H9 (cell line): ENCODE measurements around the gene AP4E1. TPM values are rescaled to one million over a fixed set of nuclear protein-coding genes. Genes with fewer than 3 reads are reported as not detected.

Experiments
- DNase-seq: peaks from one replicate; pipeline ENCODE4 v3.0.0-alpha.2; 2017
- H2AFZ ChIP-seq: one replicate; pipeline ENCODE4 v1.6.1; 2013; ENCODE audit warnings: mild to moderate bottlenecking, low read length, control low read depth, moderate library complexity
- H2AK5ac ChIP-seq: 2 replicates; pipeline ENCODE4 v1.6.1; 2013; ENCODE audit warnings: low read length, control low read depth, mixed read lengths; ENCODE audit not compliant: insufficient read length
- H2BK120ac ChIP-seq: one replicate; pipeline ENCODE4 v1.6.1; 2013; ENCODE audit warnings: low read depth, mild to moderate bottlenecking, low read length, control low read depth, inconsistent platforms; ENCODE audit not compliant: poor library complexity, severe bottlenecking
- H2BK12ac ChIP-seq: 2 replicates; pipeline ENCODE4 v1.6.1; 2013; ENCODE audit warnings: low read length, control low read depth, mixed read lengths, low read depth; ENCODE audit not compliant: insufficient read length
- H2BK15ac ChIP-seq: 2 replicates; pipeline ENCODE4 v1.6.1; 2013; ENCODE audit warnings: low read depth, low read length, control low read depth
- H2BK20ac ChIP-seq: one replicate; pipeline ENCODE4 v1.6.1; 2013; ENCODE audit warnings: low read depth, mild to moderate bottlenecking, low read length, control low read depth, inconsistent platforms; ENCODE audit not compliant: poor library complexity, severe bottlenecking
- H2BK5ac ChIP-seq: 2 replicates; pipeline ENCODE4 v1.6.1; 2013; ENCODE audit warnings: low read length, control low read depth, mixed read lengths; ENCODE audit not compliant: insufficient read length
- H3K14ac ChIP-seq: 2 replicates; pipeline ENCODE4 v1.6.1; 2013; ENCODE audit warnings: low read length, control low read depth; ENCODE audit not compliant: insufficient read depth
- H3K18ac ChIP-seq: 2 replicates; pipeline ENCODE4 v1.6.1; 2013; ENCODE audit warnings: low read depth, mild to moderate bottlenecking, mixed read lengths, low read length, control low read depth; ENCODE audit not compliant: insufficient read length
- H3K23ac ChIP-seq: 2 replicates; pipeline ENCODE4 v1.6.1; 2013; ENCODE audit warnings: low read length, control low read depth, mixed read lengths, low read depth; ENCODE audit not compliant: insufficient read length
- H3K23me2 ChIP-seq: 2 replicates; pipeline ENCODE4 v1.6.1; 2013; ENCODE audit warnings: low read depth, mild to moderate bottlenecking, mixed read lengths, low read length, control low read depth; ENCODE audit not compliant: insufficient read length, poor library complexity, severe bottlenecking
- H3K27ac ChIP-seq: 2 replicates; pipeline ENCODE4 v1.5.1; 2013; ENCODE audit warnings: low read length, control low read depth, mixed read lengths, low read depth; ENCODE audit not compliant: insufficient read length
- H3K27me3 ChIP-seq: 2 replicates; pipeline ENCODE4 v1.6.1; 2013; ENCODE audit warnings: low read length, control low read depth, inconsistent platforms; ENCODE audit not compliant: insufficient read depth
- H3K4ac ChIP-seq: 2 replicates; pipeline ENCODE4 v1.6.1; 2013; ENCODE audit warnings: low read depth, mild to moderate bottlenecking, control low read depth, inconsistent platforms, low read length, moderate library complexity
- H3K4me1 ChIP-seq: 2 replicates; pipeline ENCODE4 v1.6.1; 2013; ENCODE audit warnings: low read length, control low read depth, inconsistent platforms; ENCODE audit not compliant: insufficient read depth
- H3K4me2 ChIP-seq: 2 replicates; pipeline ENCODE4 v1.6.1; 2013; ENCODE audit warnings: low read length, control low read depth, mixed read lengths; ENCODE audit not compliant: insufficient read length, insufficient read depth
- H3K56ac ChIP-seq: 2 replicates; pipeline ENCODE4 v1.6.1; 2013; ENCODE audit warnings: low read depth, mild to moderate bottlenecking, mixed read lengths, low read length, control low read depth; ENCODE audit not compliant: insufficient read length
- H3K79me1 ChIP-seq: 2 replicates; pipeline ENCODE4 v1.6.1; 2013; ENCODE audit warnings: low read depth, mild to moderate bottlenecking, moderate library complexity, low read length, control low read depth, inconsistent platforms; ENCODE audit not compliant: insufficient read depth, poor library complexity, severe bottlenecking
- H3K79me2 ChIP-seq: 2 replicates; pipeline ENCODE4 v1.6.1; 2013; ENCODE audit warnings: low read length, control low read depth, inconsistent platforms; ENCODE audit not compliant: insufficient read depth
- H3K9ac ChIP-seq: 2 replicates; pipeline ENCODE4 v1.6.1; 2013; ENCODE audit warnings: low read length, control low read depth, mixed read lengths; ENCODE audit not compliant: insufficient read length; ENCODE audit errors: extremely low read depth
- H3K9me3 ChIP-seq: one replicate; pipeline ENCODE4 v1.6.1; 2013; ENCODE audit warnings: low read depth, low read length, inconsistent platforms; ENCODE audit not compliant: control insufficient read depth
- H3T11ph ChIP-seq: one replicate; pipeline ENCODE4 v1.6.1; 2013; ENCODE audit warnings: mild to moderate bottlenecking, low read length, control low read depth, inconsistent platforms
- H4K20me1 ChIP-seq: one replicate; pipeline ENCODE4 v1.6.1; 2013; ENCODE audit not compliant: control insufficient read depth, insufficient read length, insufficient read depth
- H4K5ac ChIP-seq: 2 replicates; pipeline ENCODE4 v1.6.1; 2013; ENCODE audit warnings: low read depth, mild to moderate bottlenecking, mixed read lengths, low read length, control low read depth; ENCODE audit not compliant: insufficient read length
- H4K8ac ChIP-seq: replicated peaks from 2 replicates; pipeline ENCODE4 v1.6.1; 2013; ENCODE audit warnings: low read length, control low read depth, mixed read lengths, low read depth; ENCODE audit not compliant: insufficient read length
- H4K91ac ChIP-seq: 2 replicates; pipeline ENCODE4 v1.6.1; 2013; ENCODE audit warnings: low read depth, mild to moderate bottlenecking, moderate library complexity, mixed read lengths, low read length, control low read depth; ENCODE audit not compliant: insufficient read length
- H3K27ac Mint-ChIP-seq, 3 experiments: 2 replicates in 2 of 3; 3 replicates in 1 of 3; pipeline ENCODE4 v1.8.0; 2020 to 2021; ENCODE audit warnings: mixed read lengths in 3 of 3, mild to moderate bottlenecking in 1 of 3, moderate library complexity in 1 of 3
- H3K27me3 Mint-ChIP-seq: 2 replicates; pipeline ENCODE4 v1.8.0; 2021; ENCODE audit warnings: low read depth, mild to moderate bottlenecking, moderate library complexity, mixed read lengths
- H3K36me3 Mint-ChIP-seq, 3 experiments: 2 replicates in 2 of 3; 3 replicates in 1 of 3; pipeline ENCODE4 v1.8.0; 2020 to 2021; ENCODE audit warnings: low read depth in 3 of 3, mixed read lengths in 3 of 3; ENCODE audit not compliant: insufficient read depth in 1 of 3
- H3K4me1 Mint-ChIP-seq, 2 experiments: 2 replicates each; pipeline ENCODE4 v1.8.0; 2020; ENCODE audit warnings: mixed read lengths in 2 of 2
- H3K4me3 Mint-ChIP-seq, 2 experiments: 2 replicates in 1 of 2; 3 replicates in 1 of 2; pipeline ENCODE4 v1.8.0; 2020 to 2021; ENCODE audit warnings: mild to moderate bottlenecking in 2 of 2, mixed read lengths in 2 of 2, moderate library complexity in 1 of 2
- H3K9me3 Mint-ChIP-seq, 2 experiments: 2 replicates in 1 of 2; 3 replicates in 1 of 2; pipeline ENCODE4 v1.8.0; 2020; ENCODE audit warnings: mild to moderate bottlenecking in 2 of 2, mixed read lengths in 2 of 2, moderate library complexity in 1 of 2
- WGBS: extraction: QIAGEN DNeasy Blood & Tissue Kit; methylation state at CpG from one replicate; pipeline ENCODE4 v1.1.7; 2013; ENCODE audit warnings: missing lambda C conversion rate, low lambda C conversion rate, mixed read lengths; ENCODE audit not compliant: insufficient read length; ENCODE audit errors: extremely low coverage; 5-methylcytosine and 5-hydroxymethylcytosine counted together
- total RNA-seq: library from RNA; stranded (reverse); gene quantifications from 2 replicates; pipeline ENCODE4 v1.2.1, GENCODE V29; 2021
- TF ChIP-seq, protein P1 (sequence below): fragments of 200-600 bp; sonication (generic); conservative IDR thresholded peaks from 3 replicates; pipeline ENCODE4 v1.8.0; 2021; ENCODE audit warnings: antibody characterized with exemption, mild to moderate bottlenecking

Gene AP4E1
- total RNA-seq, 1 experiment from 2014 or later, result 13.8 TPM

DNA sequence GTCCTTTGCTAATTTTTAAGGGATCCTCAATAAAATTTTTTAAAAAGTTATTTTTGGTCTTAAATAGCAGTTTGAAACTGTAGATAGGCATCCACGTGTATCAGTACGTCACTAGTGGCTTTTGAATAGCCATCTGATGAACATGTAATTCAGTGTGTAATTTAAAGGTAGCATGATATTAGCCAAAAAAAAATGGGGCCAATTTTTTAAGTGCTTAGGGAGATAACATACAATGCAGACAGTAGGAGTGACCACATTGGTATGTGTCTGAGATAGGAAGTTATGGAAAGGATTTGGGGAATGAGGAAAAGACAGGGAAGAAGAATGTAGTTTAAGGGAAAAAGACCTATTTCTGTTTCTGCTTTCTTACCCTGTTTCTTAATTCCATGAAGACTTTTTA, 2.5 kb downstream of the AP4E1 start:
- Histone ChIP-seq H2BK5ac (no peak overlapping the region), H3K4ac (no peak overlapping the region), H2AFZ (no peak overlapping the region), H3K18ac (no peak overlapping the region), H3K4me1 (no peaks in the 10 kb centered on the region), H4K91ac (no peak overlapping the region), H3K4me2 (no peak overlapping the region), H4K5ac (no peak overlapping the region), H3K79me2 (no peaks in the 10 kb centered on the region), H3K79me1 (no peaks in the 10 kb centered on the region), H3K27me3 (no peaks in the 10 kb centered on the region), H3K9me3 (no peaks in the 10 kb centered on the region), H4K8ac (no peak overlapping the region), H2BK120ac (no peak overlapping the region), H3T11ph (no peak overlapping the region), H4K20me1 (no peaks in the 10 kb centered on the region), H2BK12ac (no peak overlapping the region), H3K9ac (no peak overlapping the region), H3K14ac (no peak overlapping the region), H3K23ac (no peak overlapping the region), H3K27ac (no peak overlapping the region), H3K56ac (no peak overlapping the region), H3K23me2 (peaks cover 7% of the 10 kb centered on the region), H2BK15ac (no peak overlapping the region), H2AK5ac (no peak overlapping the region), H2BK20ac (no peak overlapping the region)
- Mint-ChIP-seq H3K27ac (no peak overlapping the region), H3K4me1 (peaks cover 11 to 12% of the 10 kb centered on the region in 2 experiments), H3K9me3 (no peaks in the 10 kb centered on the region), H3K4me3 (no peak overlapping the region), H3K27me3 (no peaks in the 10 kb centered on the region), H3K36me3 (peaks cover 2 to 15% (median 7%) of the 10 kb centered on the region in 3 experiments; a peak in 6 of 7 replicates)
- no CpG with 5 or more reads among the region's 2 CpGs for WGBS
- TF ChIP-seq, protein P1, sequence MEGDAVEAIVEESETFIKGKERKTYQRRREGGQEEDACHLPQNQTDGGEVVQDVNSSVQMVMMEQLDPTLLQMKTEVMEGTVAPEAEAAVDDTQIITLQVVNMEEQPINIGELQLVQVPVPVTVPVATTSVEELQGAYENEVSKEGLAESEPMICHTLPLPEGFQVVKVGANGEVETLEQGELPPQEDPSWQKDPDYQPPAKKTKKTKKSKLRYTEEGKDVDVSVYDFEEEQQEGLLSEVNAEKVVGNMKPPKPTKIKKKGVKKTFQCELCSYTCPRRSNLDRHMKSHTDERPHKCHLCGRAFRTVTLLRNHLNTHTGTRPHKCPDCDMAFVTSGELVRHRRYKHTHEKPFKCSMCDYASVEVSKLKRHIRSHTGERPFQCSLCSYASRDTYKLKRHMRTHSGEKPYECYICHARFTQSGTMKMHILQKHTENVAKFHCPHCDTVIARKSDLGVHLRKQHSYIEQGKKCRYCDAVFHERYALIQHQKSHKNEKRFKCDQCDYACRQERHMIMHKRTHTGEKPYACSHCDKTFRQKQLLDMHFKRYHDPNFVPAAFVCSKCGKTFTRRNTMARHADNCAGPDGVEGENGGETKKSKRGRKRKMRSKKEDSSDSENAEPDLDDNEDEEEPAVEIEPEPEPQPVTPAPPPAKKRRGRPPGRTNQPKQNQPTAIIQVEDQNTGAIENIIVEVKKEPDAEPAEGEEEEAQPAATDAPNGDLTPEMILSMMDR, result no peak
- DNase-seq, result no peak
